Cerebellar nuclear complex (tissue), 1 donor: ENCODE measurements around the gene SMPD3.
"Not testable (repeated sequence)": the region's sequence is repeated elsewhere in the genome, so short reads cannot be mapped to it uniquely, and the experiment has no call there.

Experiments
- DNase-seq, 2 experiments: peaks; one replicate each; lab custom pipeline; 2025; lab: John Stamatoyannopoulos, UW

Gene SMPD3

GRCh38 chr16:68448360-68448970, at the start of gene SMPD3:
TSS of gene SMPD3 (minus strand) at chr16:68448508. CDS start at chr16:68372181, 76,327 bp downstream.
- DNase-seq: peak; percentile 99

GRCh38 chr16:68496689-68497088, 48.4 kb upstream of the SMPD3 start:
- DNase-seq: no peak

GRCh38 chr16:68494261-68494660, 46.0 kb upstream of the SMPD3 start:
- DNase-seq: not testable (repeated sequence)

- no peak for DNase-seq
These were observed 45.2 kb upstream of the SMPD3 start for GRCh38 chr16:68493412-68494070.

- DNase-seq: no peak
These were observed 44.5 kb upstream of the SMPD3 start for GRCh38 chr16:68492543-68493411.

- no peak for DNase-seq
These were observed 43.8 kb upstream of the SMPD3 start for GRCh38 chr16:68492151-68492542.

- no peak for DNase-seq
These were observed 43.3 kb upstream of the SMPD3 start for GRCh38 chr16:68491576-68491950.

GRCh38 chr16:68490829-68491575, 42.7 kb upstream of the SMPD3 start:
- DNase-seq: no peak

- no peak for DNase-seq
These were observed 42.0 kb upstream of the SMPD3 start for GRCh38 chr16:68490358-68490757.

GRCh38 chr16:68488554-68488953, 40.2 kb upstream of the SMPD3 start:
- DNase-seq: no peak

- no peak for DNase-seq
These were observed 39.4 kb upstream of the SMPD3 start for GRCh38 chr16:68487669-68488068.

GRCh38 chr16:68487203-68487514, 38.9 kb upstream of the SMPD3 start:
- DNase-seq: no peak

- no peak for DNase-seq
These were observed 38.3 kb upstream of the SMPD3 start for GRCh38 chr16:68486502-68487202.

GRCh38 chr16:68481636-68482035, 33.3 kb upstream of the SMPD3 start:
- no peak for DNase-seq

GRCh38 chr16:68480084-68480995, 32.0 kb upstream of the SMPD3 start:
- no peak for DNase-seq

- DNase-seq: no peak
These were observed 31.0 kb upstream of the SMPD3 start for GRCh38 chr16:68479271-68479670.

GRCh38 chr16:68478526-68479250, 30.4 kb upstream of the SMPD3 start:
- DNase-seq: no peak

GRCh38 chr16:68475071-68475470, 26.8 kb upstream of the SMPD3 start:
- no peak for DNase-seq

- no peak for DNase-seq
These were observed 25.2 kb upstream of the SMPD3 start for GRCh38 chr16:68473358-68474070.
